HepG2 (cell line): ENCODE data around the gene NDUFB10. TPM values are rescaled to one million over a fixed set of nuclear protein-coding genes. Genes with fewer than 3 reads are reported as not detected.

Experiments used
- AGO2 ChIP-seq: fragments of 200-400 bp; formaldehyde crosslinking; optimal IDR thresholded peaks from 2 replicates; pipeline ENCODE3; 2017; ENCODE audit warnings: mild to moderate bottlenecking, low read depth, low read length, moderate library complexity
- BRD4 ChIP-seq: sonication (generic); formaldehyde crosslinking; IDR thresholded peaks from 2 replicates; pipeline ENCODE4 v1.4.0; 2020; ENCODE audit warnings: missing genetic modification reagents
- CCAR2 ChIP-seq: fragments of 200-400 bp; formaldehyde crosslinking; optimal IDR thresholded peaks from 2 replicates; pipeline ENCODE3; 2018; ENCODE audit warnings: low read depth, mild to moderate bottlenecking, low read length, moderate library complexity
- NCOA1 ChIP-seq: sonication (generic); formaldehyde crosslinking; IDR thresholded peaks from 2 replicates; pipeline ENCODE4 v1.9.0; 2021; ENCODE audit warnings: missing genetic modification reagents
- NFKBIZ ChIP-seq: IDR thresholded peaks from 2 replicates; pipeline ENCODE4 v1.6.1; 2018; ENCODE audit warnings: missing genetic modification reagents, missing compliant biosample characterization
- RBFOX2 ChIP-seq: fragments of 200-400 bp; formaldehyde crosslinking; IDR thresholded peaks from 2 replicates; pipeline ENCODE4 v1.6.1; 2017; ENCODE audit warnings: low read depth, mild to moderate bottlenecking, low read length
- REXO4 ChIP-seq: sonication (generic); formaldehyde crosslinking; IDR thresholded peaks from 2 replicates; pipeline ENCODE4 v1.8.0; 2022; ENCODE audit warnings: missing genetic modification reagents, mild to moderate bottlenecking, borderline replicate concordance
- ZNF160 ChIP-seq: sonication (generic); formaldehyde crosslinking; IDR thresholded peaks from 2 replicates; pipeline ENCODE4 v1.8.0; 2022; ENCODE audit warnings: mild to moderate bottlenecking, inconsistent platforms, missing genetic modification reagents
- ZNF343 ChIP-seq: sonication (generic); formaldehyde crosslinking; IDR thresholded peaks from 2 replicates; pipeline ENCODE4 v1.4.0; 2020; ENCODE audit warnings: mild to moderate bottlenecking, missing genetic modification reagents
- ZNF441 ChIP-seq: sonication (generic); formaldehyde crosslinking; IDR thresholded peaks from 2 replicates; pipeline ENCODE4 v1.7.0; 2021; ENCODE audit warnings: missing genetic modification reagents, borderline replicate concordance
- ZNF777 ChIP-seq: sonication (generic); formaldehyde crosslinking; IDR thresholded peaks from 2 replicates; pipeline ENCODE4 v1.4.0; 2020; ENCODE audit warnings: missing genetic modification reagents
- ZNF878 ChIP-seq: sonication (generic); formaldehyde crosslinking; IDR thresholded peaks from 2 replicates; pipeline ENCODE4 v1.8.1; 2023; ENCODE audit warnings: mild to moderate bottlenecking, missing genetic modification reagents, moderate library complexity
- ZSCAN5A ChIP-seq: sonication (generic); formaldehyde crosslinking; IDR thresholded peaks from 2 replicates; pipeline ENCODE4 v1.8.0; 2022; ENCODE audit warnings: mild to moderate bottlenecking, missing genetic modification reagents, borderline replicate concordance
- polyA plus RNA-seq, 8 experiments: library from polyadenylated mRNA; depleted of rRNA in 3 of 8; stranded (reverse) in 7 of 8; unstranded in 1 of 8; fragments of >200 nt; fragmentation: Illumina TruSeq in 4 of 8; extraction: Trizol in 4 of 8; gene quantifications; 2 replicates each; pipeline versions ENCODE4 v1.2.1 to v1.2.3, GENCODE V29; 2011 to 2016; ENCODE audit warnings: low read depth in 4 of 8, missing spikeins in 1 of 8, mixed read lengths in 1 of 8; ENCODE audit not compliant: insufficient read depth in 1 of 8
- total RNA-seq, 5 experiments: library from RNA; depleted of rRNA; stranded (reverse); fragments of >200 nt; fragmentation: Illumina TruSeq; extraction: Trizol; gene quantifications; 2 replicates each; pipeline ENCODE4 v1.2.3, GENCODE V29; 2016; ENCODE audit warnings: low read depth in 1 of 5
- TF ChIP-seq, protein P1 (sequence below): IDR thresholded peaks from 2 replicates; pipeline ENCODE4 v1.6.1; 2016; ENCODE audit warnings: mild to moderate bottlenecking
- TF ChIP-seq, protein P2 (sequence below): sonication (generic); formaldehyde crosslinking; conservative IDR thresholded peaks from 2 replicates; pipeline ENCODE4 v1.4.0; 2020; ENCODE audit warnings: mild to moderate bottlenecking, missing genetic modification reagents, moderate library complexity
- TF ChIP-seq, protein P3 (sequence below): sonication (generic); formaldehyde crosslinking; conservative IDR thresholded peaks from 2 replicates; pipeline ENCODE4 v1.5.0; 2020; ENCODE audit warnings: missing genetic modification reagents
- TF ChIP-seq, protein P4 (sequence below): sonication (generic); formaldehyde crosslinking; IDR thresholded peaks from 2 replicates; pipeline ENCODE4 v1.4.0; 2020; ENCODE audit warnings: missing genetic modification reagents, low read depth, mild to moderate bottlenecking, borderline replicate concordance
- TF ChIP-seq, protein P5 (sequence below): sonication (generic); formaldehyde crosslinking; IDR thresholded peaks from 2 replicates; pipeline ENCODE4 v1.5.0; 2020; ENCODE audit warnings: missing genetic modification reagents

Gene NDUFB10
- total and polyA plus RNA-seq, 2 of the 13 experiments (the other 11 are each of a cell fraction or from before 2014, with no cell fraction given) = 68.6 to 157 TPM

DNA sequence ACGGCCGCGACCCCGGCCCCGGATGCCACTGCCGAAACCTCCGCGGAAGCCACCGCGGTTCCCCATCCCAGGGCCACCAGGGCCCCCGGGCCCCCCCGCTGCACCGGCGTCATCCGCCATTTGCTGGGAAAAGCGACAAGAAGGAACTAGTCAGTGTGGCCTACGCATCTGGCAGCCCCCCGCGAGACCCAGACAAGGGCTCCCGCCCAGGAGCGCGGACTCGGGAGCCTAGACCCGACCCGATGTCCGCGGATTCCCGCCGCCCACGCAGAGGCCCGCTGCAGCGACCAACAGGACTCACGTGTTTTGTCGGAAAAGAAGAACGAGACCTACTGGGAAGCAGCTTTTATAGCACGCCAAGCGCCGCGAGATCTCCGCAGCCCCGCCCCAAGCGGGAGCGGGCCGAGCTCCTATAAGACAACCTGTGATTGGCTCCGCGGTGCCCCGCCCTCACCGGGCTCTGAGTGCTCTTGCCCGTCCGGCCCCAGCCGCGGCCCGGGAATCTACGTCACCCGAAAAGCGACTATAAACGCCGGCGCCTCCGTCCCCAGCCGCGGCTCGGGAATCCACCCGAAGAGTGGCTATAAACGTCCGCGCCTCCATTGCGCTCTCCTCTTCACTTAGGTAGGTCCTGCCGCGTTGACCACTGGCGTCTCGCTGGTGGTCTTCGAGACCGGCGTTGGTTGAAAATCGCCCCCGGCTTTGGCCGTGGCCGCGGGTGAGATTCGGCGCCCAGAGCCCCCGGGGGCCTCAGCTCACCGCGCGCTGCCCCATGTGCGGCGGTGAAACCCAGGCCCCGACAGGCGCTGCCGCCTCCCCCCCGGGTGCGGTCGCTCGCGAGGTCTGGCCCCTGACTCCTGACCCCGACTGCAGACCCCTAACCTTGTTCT is 5.4 kb downstream of the NDUFB10 start, which contains the start of gene RPS2 (continued):
- TF ChIP-seq ZSCAN5A (CRISPR knock-in tag) = 0 out of 2 replicates have a peak, but pooled peaks have one; percentile 14
- peak; percentile 77 for TF ChIP-seq BRD4 (CRISPR knock-in tag)
- TF ChIP-seq, protein P1, sequence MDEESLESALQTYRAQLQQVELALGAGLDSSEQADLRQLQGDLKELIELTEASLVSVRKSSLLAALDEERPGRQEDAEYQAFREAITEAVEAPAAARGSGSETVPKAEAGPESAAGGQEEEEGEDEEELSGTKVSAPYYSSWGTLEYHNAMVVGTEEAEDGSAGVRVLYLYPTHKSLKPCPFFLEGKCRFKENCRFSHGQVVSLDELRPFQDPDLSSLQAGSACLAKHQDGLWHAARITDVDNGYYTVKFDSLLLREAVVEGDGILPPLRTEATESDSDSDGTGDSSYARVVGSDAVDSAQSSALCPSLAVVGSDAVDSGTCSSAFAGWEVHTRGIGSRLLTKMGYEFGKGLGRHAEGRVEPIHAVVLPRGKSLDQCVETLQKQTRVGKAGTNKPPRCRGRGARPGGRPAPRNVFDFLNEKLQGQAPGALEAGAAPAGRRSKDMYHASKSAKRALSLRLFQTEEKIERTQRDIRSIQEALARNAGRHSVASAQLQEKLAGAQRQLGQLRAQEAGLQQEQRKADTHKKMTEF = peak; percentile 88
- TF ChIP-seq, protein P2, sequence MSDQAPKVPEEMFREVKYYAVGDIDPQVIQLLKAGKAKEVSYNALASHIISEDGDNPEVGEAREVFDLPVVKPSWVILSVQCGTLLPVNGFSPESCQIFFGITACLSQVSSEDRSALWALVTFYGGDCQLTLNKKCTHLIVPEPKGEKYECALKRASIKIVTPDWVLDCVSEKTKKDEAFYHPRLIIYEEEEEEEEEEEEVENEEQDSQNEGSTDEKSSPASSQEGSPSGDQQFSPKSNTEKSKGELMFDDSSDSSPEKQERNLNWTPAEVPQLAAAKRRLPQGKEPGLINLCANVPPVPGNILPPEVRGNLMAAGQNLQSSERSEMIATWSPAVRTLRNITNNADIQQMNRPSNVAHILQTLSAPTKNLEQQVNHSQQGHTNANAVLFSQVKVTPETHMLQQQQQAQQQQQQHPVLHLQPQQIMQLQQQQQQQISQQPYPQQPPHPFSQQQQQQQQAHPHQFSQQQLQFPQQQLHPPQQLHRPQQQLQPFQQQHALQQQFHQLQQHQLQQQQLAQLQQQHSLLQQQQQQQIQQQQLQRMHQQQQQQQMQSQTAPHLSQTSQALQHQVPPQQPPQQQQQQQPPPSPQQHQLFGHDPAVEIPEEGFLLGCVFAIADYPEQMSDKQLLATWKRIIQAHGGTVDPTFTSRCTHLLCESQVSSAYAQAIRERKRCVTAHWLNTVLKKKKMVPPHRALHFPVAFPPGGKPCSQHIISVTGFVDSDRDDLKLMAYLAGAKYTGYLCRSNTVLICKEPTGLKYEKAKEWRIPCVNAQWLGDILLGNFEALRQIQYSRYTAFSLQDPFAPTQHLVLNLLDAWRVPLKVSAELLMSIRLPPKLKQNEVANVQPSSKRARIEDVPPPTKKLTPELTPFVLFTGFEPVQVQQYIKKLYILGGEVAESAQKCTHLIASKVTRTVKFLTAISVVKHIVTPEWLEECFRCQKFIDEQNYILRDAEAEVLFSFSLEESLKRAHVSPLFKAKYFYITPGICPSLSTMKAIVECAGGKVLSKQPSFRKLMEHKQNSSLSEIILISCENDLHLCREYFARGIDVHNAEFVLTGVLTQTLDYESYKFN (CRISPR knock-in tag) = peak; percentile 49
- TF ChIP-seq CCAR2 = no peak
- TF ChIP-seq ZNF160 (CRISPR knock-in tag) = peak; percentile 66; the same call in 1 of the 2 replicates
- TF ChIP-seq ZNF441 (CRISPR knock-in tag) = no peak
- peak; percentile 16 for TF ChIP-seq ZNF777
- 0 out of 2 replicates have a peak, but pooled peaks have one; percentile 3 for TF ChIP-seq ZNF878 (CRISPR knock-in tag)
- TF ChIP-seq, protein P3, sequence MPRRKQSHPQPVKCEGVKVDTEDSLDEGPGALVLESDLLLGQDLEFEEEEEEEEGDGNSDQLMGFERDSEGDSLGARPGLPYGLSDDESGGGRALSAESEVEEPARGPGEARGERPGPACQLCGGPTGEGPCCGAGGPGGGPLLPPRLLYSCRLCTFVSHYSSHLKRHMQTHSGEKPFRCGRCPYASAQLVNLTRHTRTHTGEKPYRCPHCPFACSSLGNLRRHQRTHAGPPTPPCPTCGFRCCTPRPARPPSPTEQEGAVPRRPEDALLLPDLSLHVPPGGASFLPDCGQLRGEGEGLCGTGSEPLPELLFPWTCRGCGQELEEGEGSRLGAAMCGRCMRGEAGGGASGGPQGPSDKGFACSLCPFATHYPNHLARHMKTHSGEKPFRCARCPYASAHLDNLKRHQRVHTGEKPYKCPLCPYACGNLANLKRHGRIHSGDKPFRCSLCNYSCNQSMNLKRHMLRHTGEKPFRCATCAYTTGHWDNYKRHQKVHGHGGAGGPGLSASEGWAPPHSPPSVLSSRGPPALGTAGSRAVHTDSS (CRISPR knock-in tag) = peak; percentile 54; the same call in 1 of the 2 replicates
- peak; percentile 100 for TF ChIP-seq RBFOX2
- TF ChIP-seq ZNF343 (CRISPR knock-in tag) = peak; percentile 79; the same call in 1 of the 2 replicates
- TF ChIP-seq, protein P4, sequence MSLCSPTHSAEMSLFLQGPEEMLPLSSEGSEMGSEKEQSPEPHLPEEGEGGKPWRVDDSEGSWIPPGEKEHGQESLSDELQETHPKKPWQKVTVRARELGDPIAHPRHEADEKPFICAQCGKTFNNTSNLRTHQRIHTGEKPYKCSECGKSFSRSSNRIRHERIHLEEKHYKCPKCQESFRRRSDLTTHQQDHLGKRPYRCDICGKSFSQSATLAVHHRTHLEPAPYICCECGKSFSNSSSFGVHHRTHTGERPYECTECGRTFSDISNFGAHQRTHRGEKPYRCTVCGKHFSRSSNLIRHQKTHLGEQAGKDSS (CRISPR knock-in tag) = peak; percentile 55; the same call in 1 of the 2 replicates
- TF ChIP-seq REXO4 (CRISPR knock-in tag) = no peak
- TF ChIP-seq NCOA1 (CRISPR knock-in tag) = no peak; the same call in 1 of the 2 replicates
- peak; percentile 70; the same call in 1 of the 2 replicates for TF ChIP-seq NFKBIZ (CRISPR knock-in tag)
- TF ChIP-seq, protein P5, sequence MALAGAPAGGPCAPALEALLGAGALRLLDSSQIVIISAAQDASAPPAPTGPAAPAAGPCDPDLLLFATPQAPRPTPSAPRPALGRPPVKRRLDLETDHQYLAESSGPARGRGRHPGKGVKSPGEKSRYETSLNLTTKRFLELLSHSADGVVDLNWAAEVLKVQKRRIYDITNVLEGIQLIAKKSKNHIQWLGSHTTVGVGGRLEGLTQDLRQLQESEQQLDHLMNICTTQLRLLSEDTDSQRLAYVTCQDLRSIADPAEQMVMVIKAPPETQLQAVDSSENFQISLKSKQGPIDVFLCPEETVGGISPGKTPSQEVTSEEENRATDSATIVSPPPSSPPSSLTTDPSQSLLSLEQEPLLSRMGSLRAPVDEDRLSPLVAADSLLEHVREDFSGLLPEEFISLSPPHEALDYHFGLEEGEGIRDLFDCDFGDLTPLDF (CRISPR knock-in tag) = peak; percentile 94
- TF ChIP-seq AGO2 = peak; percentile 97
